Neural progenitor cell (in vitro differentiated cells): ENCODE data around the gene PLK5. TPM values are rescaled to one million over a fixed set of nuclear protein-coding genes. Genes with fewer than 3 reads are reported as not detected.
A peak's percentile ranks its signal among the peaks of the same experiment; 100 is the strongest.

Source experiments
- DNase-seq: peaks from one replicate; pipeline ENCODE4 v3.0.0-alpha.2; 2016; ENCODE audit warnings: low spot score
- H2AFZ ChIP-seq: fragments of 200-600 bp; sonication (generic); replicated peaks from 2 replicates; pipeline ENCODE4 v1.6.1; 2016; ENCODE audit warnings: antibody characterized with exemption
- H3F3A ChIP-seq: fragments of 200-600 bp; sonication (generic); 2 replicates; pipeline ENCODE4 v1.6.1; 2016; ENCODE audit warnings: antibody characterized with exemption, low read depth
- H3K27ac ChIP-seq: fragments of 200-600 bp; sonication (generic); 2 replicates; pipeline ENCODE4 v1.5.1; 2016; ENCODE audit warnings: mild to moderate bottlenecking
- H3K27me3 ChIP-seq: fragments of 200-600 bp; sonication (generic); 2 replicates; pipeline ENCODE4 v1.6.1; 2016; ENCODE audit warnings: mild to moderate bottlenecking, moderate library complexity
- H3K36me3 ChIP-seq: fragments of 200-600 bp; sonication (generic); 2 replicates; pipeline ENCODE4 v1.5.1; 2016
- H3K4me1 ChIP-seq: fragments of 200-600 bp; sonication (generic); 2 replicates; pipeline ENCODE4 v1.6.1; 2016; ENCODE audit warnings: mixed run types
- H3K4me2 ChIP-seq: fragments of 200-600 bp; sonication (generic); 2 replicates; pipeline ENCODE4 v1.6.1; 2016
- H3K4me3 ChIP-seq: fragments of 200-600 bp; sonication (generic); 2 replicates; pipeline ENCODE4 v1.5.1; 2016
- H3K79me2 ChIP-seq: fragments of 200-600 bp; sonication (generic); 2 replicates; pipeline ENCODE4 v1.6.1; 2016; ENCODE audit warnings: low read depth
- H3K9ac ChIP-seq: fragments of 200-600 bp; sonication (generic); 2 replicates; pipeline ENCODE4 v1.6.1; 2016
- H3K9me3 ChIP-seq: fragments of 200-600 bp; sonication (generic); 2 replicates; pipeline ENCODE4 v1.5.1; 2016; ENCODE audit warnings: low read depth
- H4K20me1 ChIP-seq: fragments of 200-600 bp; sonication (generic); 2 replicates; pipeline ENCODE4 v1.6.1; 2016; ENCODE audit warnings: low read depth
- H3K27ac Mint-ChIP-seq: 3 replicates; pipeline ENCODE4 v1.8.0; 2021; ENCODE audit warnings: mixed read lengths
- H3K27me3 Mint-ChIP-seq: 2 replicates; pipeline ENCODE4 v1.8.0; 2022; ENCODE audit warnings: low read depth, mild to moderate bottlenecking, inconsistent platforms, moderate library complexity, mixed read lengths; ENCODE audit not compliant: insufficient read depth
- H3K36me3 Mint-ChIP-seq: 3 replicates; pipeline ENCODE4 v1.8.0; 2021; ENCODE audit warnings: mixed read lengths
- H3K4me1 Mint-ChIP-seq: 3 replicates; pipeline ENCODE4 v1.8.0; 2021; ENCODE audit warnings: mixed read lengths
- H3K4me3 Mint-ChIP-seq: 3 replicates; pipeline ENCODE4 v1.8.0; 2021; ENCODE audit warnings: mild to moderate bottlenecking, moderate library complexity, mixed read lengths
- H3K9me3 Mint-ChIP-seq: 3 replicates; pipeline ENCODE4 v1.8.0; 2020; ENCODE audit warnings: mixed read lengths
- CTCF ChIP-seq: fragments of 200-600 bp; sonication (generic); IDR thresholded peaks from 2 replicates; pipeline ENCODE4 v1.5.1; 2017; ENCODE audit warnings: antibody characterized with exemption, mild to moderate bottlenecking
- EZH2 ChIP-seq: fragments of 200-600 bp; sonication (generic); IDR thresholded peaks from 2 replicates; pipeline ENCODE4 v1.6.1; 2017; ENCODE audit warnings: antibody characterized with exemption, mild to moderate bottlenecking, moderate library complexity
- EZH2phosphoT487 ChIP-seq: fragments of 200-600 bp; sonication (generic); IDR thresholded peaks from 2 replicates; pipeline ENCODE4 v1.6.1; 2017; ENCODE audit warnings: antibody characterized with exemption
- total RNA-seq: library from RNA; depleted of rRNA; stranded (reverse); fragments of >200 nt; gene quantifications from 2 replicates; pipeline ENCODE4 v1.2.3, GENCODE V29; 2015; ENCODE audit warnings: low replicate concordance

PLK5 gene
- total RNA-seq, 1 donor from 2014 or later: not detected

DNA sequence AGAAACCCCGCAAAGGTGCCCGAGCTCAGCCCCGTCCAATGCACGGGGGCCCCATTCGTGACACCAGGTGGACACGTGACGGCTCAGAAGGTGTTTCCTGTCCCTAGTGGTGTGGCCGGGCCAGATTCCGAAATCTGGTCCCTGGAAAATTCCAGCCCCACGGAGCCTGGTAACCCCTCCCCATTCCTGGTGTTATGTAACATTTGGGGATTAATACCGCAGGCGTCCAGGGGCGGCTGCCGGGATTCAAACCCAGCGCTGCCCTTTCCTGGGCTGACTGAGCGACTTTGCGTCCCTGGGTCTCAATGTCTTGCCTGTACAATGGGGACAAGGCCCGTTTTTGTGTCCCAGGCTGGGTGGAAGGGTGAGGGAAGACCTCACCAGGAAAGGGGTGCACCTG, 1.0 kb upstream of the PLK5 start:
- Mint-ChIP-seq H3K27ac (no peak overlapping the region), H3K27me3 (peaks cover 34% of the 10 kb centered on the region), H3K4me3 (no peak overlapping the region), H3K4me1 (peaks cover 9% of the 10 kb centered on the region), H3K9me3 (peaks cover 6% of the 10 kb centered on the region), H3K36me3 (peaks cover 5% of the 10 kb centered on the region)
- no peaks in the 10 kb centered on the region for H3K36me3 ChIP-seq
- no peak overlapping the region for H3K4me2 ChIP-seq
- H3K79me2 ChIP-seq: no peaks in the 10 kb centered on the region
- no peak for DNase-seq
- H3K27me3 ChIP-seq: peaks cover 94% of the 10 kb centered on the region
- no peak overlapping the region for H3K4me3 ChIP-seq
- no peaks in the 10 kb centered on the region for H3K4me1 ChIP-seq
- no peak overlapping the region for H3K9ac ChIP-seq
- peaks cover 21% of the 10 kb centered on the region for H3F3A ChIP-seq
- H2AFZ ChIP-seq: no peak overlapping the region
- TF ChIP-seq EZH2phosphoT487 (no peak), EZH2 (no peak), CTCF (no peak)
- H4K20me1 ChIP-seq: peaks cover 13% of the 10 kb centered on the region
- no peaks in the 10 kb centered on the region for H3K9me3 ChIP-seq
- H3K27ac ChIP-seq: no peak overlapping the region

- Histone ChIP-seq H3F3A (peaks cover 21% of the 10 kb centered on the region), H3K36me3 (no peaks in the 10 kb centered on the region), H3K4me1 (no peaks in the 10 kb centered on the region), H3K9ac (no peak overlapping the region), H3K27me3 (peaks cover 82% of the 10 kb centered on the region), H3K4me3 (peak overlapping the region; percentile 48), H3K4me2 (peak overlapping the region; percentile 78), H2AFZ (no peak overlapping the region), H3K9me3 (no peaks in the 10 kb centered on the region), H3K79me2 (no peaks in the 10 kb centered on the region), H3K27ac (no peak overlapping the region), H4K20me1 (peaks cover 13% of the 10 kb centered on the region)
- H3K4me1 Mint-ChIP-seq: peaks cover 9% of the 10 kb centered on the region
- no peak overlapping the region for H3K27ac Mint-ChIP-seq
- TF ChIP-seq CTCF: no peak
- TF ChIP-seq EZH2: peak; percentile 81
- peak; percentile 52 for TF ChIP-seq EZH2phosphoT487
- H3K9me3 Mint-ChIP-seq: peaks cover 6% of the 10 kb centered on the region
- peaks cover 5% of the 10 kb centered on the region for H3K36me3 Mint-ChIP-seq
- H3K27me3 Mint-ChIP-seq: peaks cover 29% of the 10 kb centered on the region
- DNase-seq: no peak
- H3K4me3 Mint-ChIP-seq: peak overlapping the region; percentile 80
These were observed 552 bp downstream of the PLK5 start for GRCh38 chr19:1524287-1524971.

DNA sequence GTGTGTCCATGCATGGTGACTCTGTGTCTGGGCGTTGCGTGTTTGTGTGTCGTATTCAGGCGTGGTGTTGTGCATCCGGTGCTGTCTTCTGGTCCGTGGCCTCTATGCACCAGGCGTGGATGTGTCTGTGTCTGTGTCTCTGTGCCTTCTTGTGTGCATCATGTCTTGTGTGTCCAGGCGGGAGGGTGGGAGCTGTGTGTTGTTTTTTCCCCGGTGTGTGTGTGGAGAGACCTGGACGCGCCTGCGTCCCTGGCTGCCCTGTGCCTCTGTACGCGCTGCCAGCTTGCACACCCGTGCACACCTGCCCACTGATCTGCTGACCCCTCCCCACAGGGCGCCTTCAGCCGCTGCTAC, 1.1 kb downstream of the PLK5 start:
- H3K4me1 ChIP-seq: no peaks in the 10 kb centered on the region
- DNase-seq: no peak
- H3K9me3 ChIP-seq: no peaks in the 10 kb centered on the region
- TF ChIP-seq EZH2phosphoT487 (no peak), CTCF (no peak), EZH2 (no peak)
- no peak overlapping the region for H3K4me3 ChIP-seq
- peaks cover 21% of the 10 kb centered on the region for H3F3A ChIP-seq
- no peak overlapping the region for H3K4me2 ChIP-seq
- H3K36me3 ChIP-seq: no peaks in the 10 kb centered on the region
- no peak overlapping the region for H3K27ac ChIP-seq
- Mint-ChIP-seq H3K36me3 (peaks cover 5% of the 10 kb centered on the region), H3K27ac (no peak overlapping the region), H3K9me3 (peaks cover 6% of the 10 kb centered on the region), H3K4me3 (peak overlapping the region; percentile 80), H3K27me3 (peaks cover 29% of the 10 kb centered on the region), H3K4me1 (peaks cover 9% of the 10 kb centered on the region)
- H3K9ac ChIP-seq: no peak overlapping the region
- H4K20me1 ChIP-seq: peaks cover 13% of the 10 kb centered on the region
- H2AFZ ChIP-seq: no peak overlapping the region
- no peaks in the 10 kb centered on the region for H3K79me2 ChIP-seq
- peaks cover 78% of the 10 kb centered on the region for H3K27me3 ChIP-seq
